ENCODE measurements around the gene ZNF219. TPM values are rescaled to one million over a fixed set of nuclear protein-coding genes. Genes with fewer than 3 reads are reported as not detected.

Gene ZNF219
- total RNA-seq, 1 experiment from 2014 or later = 19.9 TPM

- Histone ChIP-seq H3K4me3 (ENCODE audit: low read depth in 2 of 2, low read length in 2 of 2) (no peak overlapping the region), H3K4me1 (ENCODE audit: control insufficient read depth, insufficient read depth, low read length) (no peaks in the 10 kb centered on the region), H3K36me3 (ENCODE audit: control insufficient read depth, insufficient read depth, low read length) (no peaks in the 10 kb centered on the region), H3K27me3 (ENCODE audit: control insufficient read depth, insufficient read depth, low read length) (no peaks in the 10 kb centered on the region), H3K9me3 (ENCODE audit: control insufficient read depth, insufficient read depth, low read depth, low read length) (no peaks in the 10 kb centered on the region), H3K27ac (ENCODE audit: low read length) (no peak overlapping the region)
- in situ Hi-C loops (cut with HindIII; ENCODE audit: low pct_unique_long_range_greater_than_20kb, low sequenced_read_pairs) (no loop called here), intact Hi-C loops (cut with micrococcal nuclease; ENCODE audit: unreplicated experiment) (no loop called here)
- ATAC-seq (no peak), DNase-seq (ENCODE audit: low read depth, low spot score) (no peak)
- TF ChIP-seq, protein P1, sequence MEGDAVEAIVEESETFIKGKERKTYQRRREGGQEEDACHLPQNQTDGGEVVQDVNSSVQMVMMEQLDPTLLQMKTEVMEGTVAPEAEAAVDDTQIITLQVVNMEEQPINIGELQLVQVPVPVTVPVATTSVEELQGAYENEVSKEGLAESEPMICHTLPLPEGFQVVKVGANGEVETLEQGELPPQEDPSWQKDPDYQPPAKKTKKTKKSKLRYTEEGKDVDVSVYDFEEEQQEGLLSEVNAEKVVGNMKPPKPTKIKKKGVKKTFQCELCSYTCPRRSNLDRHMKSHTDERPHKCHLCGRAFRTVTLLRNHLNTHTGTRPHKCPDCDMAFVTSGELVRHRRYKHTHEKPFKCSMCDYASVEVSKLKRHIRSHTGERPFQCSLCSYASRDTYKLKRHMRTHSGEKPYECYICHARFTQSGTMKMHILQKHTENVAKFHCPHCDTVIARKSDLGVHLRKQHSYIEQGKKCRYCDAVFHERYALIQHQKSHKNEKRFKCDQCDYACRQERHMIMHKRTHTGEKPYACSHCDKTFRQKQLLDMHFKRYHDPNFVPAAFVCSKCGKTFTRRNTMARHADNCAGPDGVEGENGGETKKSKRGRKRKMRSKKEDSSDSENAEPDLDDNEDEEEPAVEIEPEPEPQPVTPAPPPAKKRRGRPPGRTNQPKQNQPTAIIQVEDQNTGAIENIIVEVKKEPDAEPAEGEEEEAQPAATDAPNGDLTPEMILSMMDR (IDR thresholded peaks at IDR 0.05) = no peak
- TF ChIP-seq SIN3A (IDR thresholded peaks at IDR 0.05; ENCODE audit: borderline replicate concordance, insufficient read depth, low read depth, low read length) = no peak
- CTCF ChIA-PET = no interaction called here
- POLR2A ChIA-PET = no interaction called here
- no TSS peak for BruUV-seq (replicated peaks)
Observed at GRCh38 chr14:21077672-21078071, 20.8 kb downstream of the ZNF219 start.

DNA sequence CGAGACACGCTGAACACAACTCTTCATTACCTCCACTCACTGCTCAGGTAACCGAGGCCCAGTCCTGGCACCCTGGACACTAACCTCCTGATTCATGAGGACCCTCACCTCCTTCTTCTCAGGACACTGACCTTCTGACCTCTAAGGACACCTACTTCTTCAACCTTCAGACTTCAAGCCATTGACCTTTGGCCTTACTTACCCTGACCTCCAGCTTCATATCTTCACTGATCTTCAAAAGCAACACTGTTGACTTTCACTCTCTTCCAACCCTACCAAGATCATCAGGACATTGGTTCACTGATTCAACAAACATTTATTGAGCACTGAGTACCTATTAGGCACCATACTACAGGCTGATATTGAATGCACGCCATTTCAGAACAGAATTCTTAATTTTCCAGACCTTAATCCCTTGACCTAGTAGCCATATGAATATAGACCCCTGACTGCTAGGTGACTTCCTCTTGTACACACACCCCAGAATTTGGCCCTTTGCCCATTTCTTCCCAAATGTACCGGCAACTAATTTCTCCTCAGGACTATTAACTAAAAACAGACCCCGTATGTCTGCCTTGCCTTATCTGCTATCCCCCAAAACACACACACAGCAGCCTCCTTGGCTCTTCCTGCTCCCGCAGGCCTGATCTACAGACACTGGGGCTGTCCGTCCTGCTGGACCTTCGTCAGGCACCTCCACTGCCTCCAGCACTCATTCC is 22.6 kb downstream of the ZNF219 start:
- CTCF ChIA-PET = no interaction called here
- in situ Hi-C loops (cut with HindIII; ENCODE audit: low pct_unique_long_range_greater_than_20kb, low sequenced_read_pairs) = no loop called here

More for the DNA sequence above, 22.6 kb downstream of the ZNF219 start:
- ATAC-seq (no peak), DNase-seq (ENCODE audit: low read depth, low spot score) (no peak)
- no TSS peak for BruUV-seq (replicated peaks)
- Histone ChIP-seq H3K27ac (ENCODE audit: low read length) (no peak overlapping the region), H3K36me3 (ENCODE audit: control insufficient read depth, insufficient read depth, low read length) (no peaks in the 10 kb centered on the region), H3K9me3 (ENCODE audit: control insufficient read depth, insufficient read depth, low read depth, low read length) (no peaks in the 10 kb centered on the region), H3K4me3 (ENCODE audit: low read depth in 2 of 2, low read length in 2 of 2) (no peak overlapping the region), H3K4me1 (ENCODE audit: control insufficient read depth, insufficient read depth, low read length) (peaks cover 5% of the 10 kb centered on the region), H3K27me3 (ENCODE audit: control insufficient read depth, insufficient read depth, low read length) (no peaks in the 10 kb centered on the region)
- POLR2A ChIA-PET = no interaction called here
- no peak for TF ChIP-seq SIN3A (IDR thresholded peaks at IDR 0.05; ENCODE audit: borderline replicate concordance, insufficient read depth, low read depth, low read length)
- TF ChIP-seq, protein P2, sequence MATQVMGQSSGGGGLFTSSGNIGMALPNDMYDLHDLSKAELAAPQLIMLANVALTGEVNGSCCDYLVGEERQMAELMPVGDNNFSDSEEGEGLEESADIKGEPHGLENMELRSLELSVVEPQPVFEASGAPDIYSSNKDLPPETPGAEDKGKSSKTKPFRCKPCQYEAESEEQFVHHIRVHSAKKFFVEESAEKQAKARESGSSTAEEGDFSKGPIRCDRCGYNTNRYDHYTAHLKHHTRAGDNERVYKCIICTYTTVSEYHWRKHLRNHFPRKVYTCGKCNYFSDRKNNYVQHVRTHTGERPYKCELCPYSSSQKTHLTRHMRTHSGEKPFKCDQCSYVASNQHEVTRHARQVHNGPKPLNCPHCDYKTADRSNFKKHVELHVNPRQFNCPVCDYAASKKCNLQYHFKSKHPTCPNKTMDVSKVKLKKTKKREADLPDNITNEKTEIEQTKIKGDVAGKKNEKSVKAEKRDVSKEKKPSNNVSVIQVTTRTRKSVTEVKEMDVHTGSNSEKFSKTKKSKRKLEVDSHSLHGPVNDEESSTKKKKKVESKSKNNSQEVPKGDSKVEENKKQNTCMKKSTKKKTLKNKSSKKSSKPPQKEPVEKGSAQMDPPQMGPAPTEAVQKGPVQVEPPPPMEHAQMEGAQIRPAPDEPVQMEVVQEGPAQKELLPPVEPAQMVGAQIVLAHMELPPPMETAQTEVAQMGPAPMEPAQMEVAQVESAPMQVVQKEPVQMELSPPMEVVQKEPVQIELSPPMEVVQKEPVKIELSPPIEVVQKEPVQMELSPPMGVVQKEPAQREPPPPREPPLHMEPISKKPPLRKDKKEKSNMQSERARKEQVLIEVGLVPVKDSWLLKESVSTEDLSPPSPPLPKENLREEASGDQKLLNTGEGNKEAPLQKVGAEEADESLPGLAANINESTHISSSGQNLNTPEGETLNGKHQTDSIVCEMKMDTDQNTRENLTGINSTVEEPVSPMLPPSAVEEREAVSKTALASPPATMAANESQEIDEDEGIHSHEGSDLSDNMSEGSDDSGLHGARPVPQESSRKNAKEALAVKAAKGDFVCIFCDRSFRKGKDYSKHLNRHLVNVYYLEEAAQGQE (IDR thresholded peaks at IDR 0.05; ENCODE audit: insufficient read depth in 1 of 2, low read depth in 2 of 2, low read length in 1 of 2) = no peak
- TF ChIP-seq, protein P1 (IDR thresholded peaks at IDR 0.05) = no peak
- TF ChIP-seq POLR2AphosphoS5 (IDR thresholded peaks at IDR 0.05; ENCODE audit: low read depth, low read length) = no peak
- no peak for TF ChIP-seq TCF7L2 (IDR thresholded peaks at IDR 0.05; ENCODE audit: low read depth, low read length)
- intact Hi-C loops (cut with micrococcal nuclease; ENCODE audit: unreplicated experiment) = no loop called here

Measured in Panc1 (cell line).